ENCODE data around the gene TAC3. TPM values are rescaled to one million over a fixed set of nuclear protein-coding genes. Genes with fewer than 3 reads are reported as not detected.

TAC3 gene
- total and polyA plus RNA-seq, 7 donors: 0.66 to 4.5 (median 4.0) TPM; not detected in 3

GRCh38 chr12:57044468-57044867 lies 28.1 kb upstream of the TAC3 start:
- TF ChIP-seq, protein P1, sequence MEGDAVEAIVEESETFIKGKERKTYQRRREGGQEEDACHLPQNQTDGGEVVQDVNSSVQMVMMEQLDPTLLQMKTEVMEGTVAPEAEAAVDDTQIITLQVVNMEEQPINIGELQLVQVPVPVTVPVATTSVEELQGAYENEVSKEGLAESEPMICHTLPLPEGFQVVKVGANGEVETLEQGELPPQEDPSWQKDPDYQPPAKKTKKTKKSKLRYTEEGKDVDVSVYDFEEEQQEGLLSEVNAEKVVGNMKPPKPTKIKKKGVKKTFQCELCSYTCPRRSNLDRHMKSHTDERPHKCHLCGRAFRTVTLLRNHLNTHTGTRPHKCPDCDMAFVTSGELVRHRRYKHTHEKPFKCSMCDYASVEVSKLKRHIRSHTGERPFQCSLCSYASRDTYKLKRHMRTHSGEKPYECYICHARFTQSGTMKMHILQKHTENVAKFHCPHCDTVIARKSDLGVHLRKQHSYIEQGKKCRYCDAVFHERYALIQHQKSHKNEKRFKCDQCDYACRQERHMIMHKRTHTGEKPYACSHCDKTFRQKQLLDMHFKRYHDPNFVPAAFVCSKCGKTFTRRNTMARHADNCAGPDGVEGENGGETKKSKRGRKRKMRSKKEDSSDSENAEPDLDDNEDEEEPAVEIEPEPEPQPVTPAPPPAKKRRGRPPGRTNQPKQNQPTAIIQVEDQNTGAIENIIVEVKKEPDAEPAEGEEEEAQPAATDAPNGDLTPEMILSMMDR (IDR thresholded peaks at IDR 0.05): no peak
- TF ChIP-seq POLR2A (IDR thresholded peaks at IDR 0.05) (no peak), EP300 (IDR thresholded peaks at IDR 0.05) (no peak), POLR2AphosphoS5 (IDR thresholded peaks at IDR 0.05) (no peak)
- Histone ChIP-seq H3K9me3 (no peaks in the 10 kb centered on the region), H3K27ac (no peak overlapping the region), H3K4me1 (peaks cover 0 to 12% (median 2%) of the 10 kb centered on the region in 4 donors), H3K27me3 (no peaks in the 10 kb centered on the region), H3K4me3 (no peak overlapping the region), H3K36me3 (no peaks in the 10 kb centered on the region)
- DNase-seq: no peak
- intact Hi-C loops (cut with DNase I): no loop called here
- WGBS, 2 donors: 86 to 87% methylated on average over 6 of the region's 6 CpGs

- no peaks in the 10 kb centered on the region for H3K9me3 ChIP-seq
- intact Hi-C loops (cut with DNase I): no loop called here
- WGBS, 2 donors: 99% methylated on average over 2 of the region's 2 CpGs
- H3K4me1 ChIP-seq: peaks cover 0 to 2% (median 0%) of the 10 kb centered on the region in 4 donors
- no peak for DNase-seq
- no peak overlapping the region for H3K4me3 ChIP-seq
- TF ChIP-seq EP300 (IDR thresholded peaks at IDR 0.05) (no peak), POLR2A (IDR thresholded peaks at IDR 0.05) (no peak), POLR2AphosphoS5 (IDR thresholded peaks at IDR 0.05) (no peak)
- TF ChIP-seq, protein P1 (IDR thresholded peaks at IDR 0.05): no peak
- H3K27ac ChIP-seq: no peak overlapping the region
- no peaks in the 10 kb centered on the region for H3K36me3 ChIP-seq
- H3K27me3 ChIP-seq: no peaks in the 10 kb centered on the region
Observed at GRCh38 chr12:57042695-57043094, 26.4 kb upstream of the TAC3 start.

- TF ChIP-seq EP300 (IDR thresholded peaks at IDR 0.05) (no peak), POLR2AphosphoS5 (IDR thresholded peaks at IDR 0.05) (no peak), POLR2A (IDR thresholded peaks at IDR 0.05) (no peak)
- TF ChIP-seq, protein P1 (IDR thresholded peaks at IDR 0.05): no peak
- Histone ChIP-seq H3K36me3 (no peaks in the 10 kb centered on the region), H3K27me3 (no peaks in the 10 kb centered on the region), H3K9me3 (no peaks in the 10 kb centered on the region), H3K4me3 (no peak overlapping the region), H3K27ac (no peak overlapping the region), H3K4me1 (no peaks in the 10 kb centered on the region)
- WGBS, 2 donors: 76 to 86% methylated on average over 2 of the region's 2 CpGs
- no peak for DNase-seq
- intact Hi-C loops (cut with DNase I): no loop called here
Observed at GRCh38 chr12:57040750-57041149, 24.4 kb upstream of the TAC3 start.

GRCh38 chr12:57040211-57040610 lies 23.9 kb upstream of the TAC3 start:
- no peaks in the 10 kb centered on the region for H3K4me1 ChIP-seq
- no peaks in the 10 kb centered on the region for H3K36me3 ChIP-seq
- no peaks in the 10 kb centered on the region for H3K27me3 ChIP-seq
- no peaks in the 10 kb centered on the region for H3K9me3 ChIP-seq
- DNase-seq: no peak
- no peak overlapping the region for H3K4me3 ChIP-seq
- TF ChIP-seq POLR2A (IDR thresholded peaks at IDR 0.05) (no peak), POLR2AphosphoS5 (IDR thresholded peaks at IDR 0.05) (no peak), EP300 (IDR thresholded peaks at IDR 0.05) (no peak)
- TF ChIP-seq, protein P1 (IDR thresholded peaks at IDR 0.05): no peak
- H3K27ac ChIP-seq: no peak overlapping the region
- WGBS, 2 donors: 89 to 95% methylated on average over 4 of the region's 4 CpGs
- intact Hi-C loops (cut with DNase I): no loop called here

All from sigmoid colon (tissue), 7 donors.